IMR-90 (cell line): ENCODE results near the gene CFH. TPM values are rescaled to one million over a fixed set of nuclear protein-coding genes. Genes with fewer than 3 reads are reported as not detected.

ENCODE experiments used
- ATAC-seq: fragments of 200-7000 bp; cut with Tn5 transposase; 2 replicates; pipeline ENCODE4 v1.9.1; 2020; ENCODE audit warnings: low read depth, mild to moderate bottlenecking, moderate library complexity
- BruUV-seq: library from RNA; stranded (reverse); fragments of 400-500 nt; replicated peaks from 2 replicates; lab custom pipeline; 2021; lab: Mats Ljungman, UMichigan
- CTCF ChIA-PET: fragments of 300-600 bp; formaldehyde crosslinking; extraction: SDS; loops from one replicate; lab custom pipeline; 2021; ENCODE audit warnings: antibody characterized with exemption; lab: Yijun Ruan, JAX
- POLR2A ChIA-PET: fragments of 300-600 bp; sonication (Branson Sonifier 250); formaldehyde crosslinking; loops from one replicate; lab custom pipeline; 2022; ENCODE audit warnings: antibody characterized with exemption; ENCODE audit not compliant: unreplicated experiment; lab: Charles Lee
- DNase-seq: peaks from one replicate; pipeline ENCODE4 v3.0.0; 2013
- H2AFZ ChIP-seq: replicated peaks from 2 replicates; pipeline ENCODE3; 2013; ENCODE audit warnings: low read length, mild to moderate bottlenecking; ENCODE audit not compliant: poor library complexity
- H2AK5ac ChIP-seq: 2 replicates; pipeline ENCODE4 v1.6.1; 2013; ENCODE audit warnings: low read depth, low read length, inconsistent platforms
- H2AK9ac ChIP-seq: replicated peaks from 2 replicates; pipeline ENCODE3; 2013; ENCODE audit warnings: mild to moderate bottlenecking, low read depth, low read length, moderate library complexity; ENCODE audit not compliant: poor library complexity
- H2BK120ac ChIP-seq: 2 replicates; pipeline ENCODE4 v1.6.1; 2013; ENCODE audit warnings: low read depth, low read length, inconsistent platforms
- H2BK15ac ChIP-seq: 3 replicates; pipeline ENCODE4 v1.6.1; 2013; ENCODE audit warnings: low read depth, low read length, inconsistent platforms
- H2BK20ac ChIP-seq: 2 replicates; pipeline ENCODE4 v1.6.1; 2013; ENCODE audit warnings: low read depth, mild to moderate bottlenecking, inconsistent platforms, low read length, moderate library complexity
- H2BK5ac ChIP-seq: 2 replicates; pipeline ENCODE4 v1.6.1; 2013; ENCODE audit warnings: mild to moderate bottlenecking, low read depth, low read length, inconsistent platforms; ENCODE audit not compliant: poor library complexity, severe bottlenecking
- H3K14ac ChIP-seq: replicated peaks from 2 replicates; pipeline ENCODE4 v1.6.1; 2013; ENCODE audit warnings: low read depth, low read length, inconsistent platforms
- H3K18ac ChIP-seq: 2 replicates; pipeline ENCODE4 v1.6.1; 2013; ENCODE audit warnings: low read depth, low read length, control low read depth
- H3K23ac ChIP-seq: 2 replicates; pipeline ENCODE4 v1.6.1; 2013; ENCODE audit warnings: low read depth, low read length, inconsistent platforms
- H3K27ac ChIP-seq: 2 replicates; pipeline ENCODE4 v1.5.1; 2013; ENCODE audit warnings: mild to moderate bottlenecking, control low read depth, low read length; ENCODE audit not compliant: insufficient read depth
- H3K27me3 ChIP-seq: 2 replicates; pipeline ENCODE4 v1.6.1; 2013; ENCODE audit warnings: low read length; ENCODE audit not compliant: control insufficient read depth, insufficient read depth
- H3K36me3 ChIP-seq: 2 replicates; pipeline ENCODE4 v1.6.1; 2013; ENCODE audit warnings: low read length, mixed read lengths; ENCODE audit not compliant: control insufficient read depth, insufficient read depth
- H3K4ac ChIP-seq: 2 replicates; pipeline ENCODE4 v1.6.1; 2013; ENCODE audit warnings: low read depth, low read length, inconsistent platforms
- H3K4me1 ChIP-seq: 2 replicates; pipeline ENCODE4 v1.6.1; 2013; ENCODE audit warnings: low read length, mixed read lengths; ENCODE audit not compliant: control insufficient read depth, insufficient read depth
- H3K4me2 ChIP-seq: 2 replicates; pipeline ENCODE4 v1.6.1; 2013; ENCODE audit warnings: low read depth, mild to moderate bottlenecking, control low read depth, low read length, moderate library complexity
- H3K4me3 ChIP-seq: 2 replicates; pipeline ENCODE4 v1.5.1; 2013; ENCODE audit warnings: low read depth, mild to moderate bottlenecking, control low read depth, low read length, moderate library complexity; ENCODE audit not compliant: insufficient read depth
- H3K56ac ChIP-seq: 2 replicates; pipeline ENCODE4 v1.6.1; 2013; ENCODE audit warnings: low read length, inconsistent platforms; ENCODE audit not compliant: insufficient read depth; ENCODE audit errors: extremely low read depth
- H3K79me1 ChIP-seq, 2 experiments: 2 replicates each; pipeline ENCODE4 v1.6.1; 2013; ENCODE audit warnings: low read length in 2 of 2, inconsistent platforms in 1 of 2, low read depth in 1 of 2
- H3K9ac ChIP-seq: 2 replicates; pipeline ENCODE4 v1.6.1; 2013; ENCODE audit warnings: low read depth, low read length, control low read depth
- H3K9me1 ChIP-seq: 2 replicates; pipeline ENCODE4 v1.6.1; 2013; ENCODE audit warnings: low read length, inconsistent platforms; ENCODE audit not compliant: insufficient read depth
- H3K9me3 ChIP-seq: 2 replicates; pipeline ENCODE4 v1.6.1; 2013; ENCODE audit warnings: low read length; ENCODE audit not compliant: control insufficient read depth, insufficient read depth
- H4K20me1 ChIP-seq: 2 replicates; pipeline ENCODE4 v1.6.1; 2013; ENCODE audit warnings: low read length, inconsistent platforms; ENCODE audit not compliant: insufficient read depth
- H4K5ac ChIP-seq: 2 replicates; pipeline ENCODE4 v1.6.1; 2013; ENCODE audit warnings: mild to moderate bottlenecking, low read depth, low read length, control low read depth
- H4K8ac ChIP-seq, 2 experiments: 2 replicates each; pipeline ENCODE4 v1.6.1; 2013; ENCODE audit warnings: low read depth in 2 of 2, low read length in 2 of 2, control low read depth in 1 of 2, inconsistent platforms in 1 of 2
- H4K91ac ChIP-seq: 2 replicates; pipeline ENCODE4 v1.6.1; 2013; ENCODE audit warnings: low read depth, low read length, inconsistent platforms; ENCODE audit not compliant: insufficient read depth
- BHLHE40 ChIP-seq: fragments of 150-350 bp; IDR thresholded peaks from 2 replicates; pipeline ENCODE4 v1.6.1; 2016; ENCODE audit warnings: mild to moderate bottlenecking, low read depth, low read length
- CEBPB ChIP-seq: IDR thresholded peaks from 2 replicates; pipeline ENCODE4 v1.6.1; 2012; ENCODE audit warnings: low read depth, low read length, improper control_type of control experiment
- CHD1 ChIP-seq: IDR thresholded peaks from 2 replicates; pipeline ENCODE4 v1.6.1; 2012; ENCODE audit warnings: low read depth, low read length, improper control_type of control experiment
- CTCF ChIP-seq: conservative IDR thresholded peaks from 2 replicates; pipeline ENCODE4 v1.5.1; 2012; ENCODE audit warnings: mild to moderate bottlenecking, low read depth, low read length, improper control_type of control experiment
- ELK1 ChIP-seq: fragments of 150-350 bp; IDR thresholded peaks from 2 replicates; pipeline ENCODE4 v1.6.1; 2016; ENCODE audit warnings: low read depth, mild to moderate bottlenecking, low read length, moderate library complexity, borderline replicate concordance
- FOS ChIP-seq: fragments of 150-350 bp; IDR thresholded peaks from 2 replicates; pipeline ENCODE4 v1.6.1; 2016; ENCODE audit warnings: low read depth, low read length
- MAFK ChIP-seq: IDR thresholded peaks from 2 replicates; pipeline ENCODE4 v1.6.1; 2012; ENCODE audit warnings: low read depth, low read length, improper control_type of control experiment
- MAZ ChIP-seq: IDR thresholded peaks from 2 replicates; pipeline ENCODE4 v1.6.1; 2012; ENCODE audit warnings: low read depth, mild to moderate bottlenecking, low read length, improper control_type of control experiment, moderate library complexity, borderline replicate concordance
- MXI1 ChIP-seq: IDR thresholded peaks from 2 replicates; pipeline ENCODE4 v1.6.1; 2012; ENCODE audit warnings: low read depth, mild to moderate bottlenecking, low read length, moderate library complexity, borderline replicate concordance
- NFE2L2 ChIP-seq: fragments of 150-350 bp; IDR thresholded peaks from 2 replicates; pipeline ENCODE4 v1.6.1; 2016; ENCODE audit warnings: low read depth, mild to moderate bottlenecking, low read length
- POLR2A ChIP-seq: IDR thresholded peaks from 2 replicates; pipeline ENCODE4 v1.6.1; 2012; ENCODE audit warnings: mild to moderate bottlenecking, low read depth, low read length
- RAD21 ChIP-seq: IDR thresholded peaks from 2 replicates; pipeline ENCODE4 v1.6.1; 2012; ENCODE audit warnings: low read length, improper control_type of control experiment
- RCOR1 ChIP-seq: IDR thresholded peaks from 2 replicates; pipeline ENCODE4 v1.6.1; 2012; ENCODE audit warnings: mild to moderate bottlenecking, low read length, improper control_type of control experiment; ENCODE audit not compliant: insufficient replicate concordance
- RFX5 ChIP-seq: IDR thresholded peaks from 2 replicates; pipeline ENCODE4 v1.8.0; 2012; ENCODE audit warnings: low read depth, mild to moderate bottlenecking, low read length, moderate library complexity
- SMC3 ChIP-seq: fragments of 150-350 bp; IDR thresholded peaks from 2 replicates; pipeline ENCODE4 v1.6.1; 2016; ENCODE audit warnings: low read depth, mild to moderate bottlenecking, antibody characterized with exemption, low read length, moderate library complexity
- USF2 ChIP-seq: fragments of 150-350 bp; IDR thresholded peaks from 2 replicates; pipeline ENCODE4 v1.6.1; 2017; ENCODE audit warnings: mild to moderate bottlenecking, antibody characterized with exemption, low read length, low read depth
- WGBS, 2 experiments: methylation state at CpG; one replicate each; pipeline versions ENCODE4 v1.1.5 to v1.1.7; 2013; ENCODE audit warnings: missing lambda C conversion rate in 2 of 2; ENCODE audit not compliant: insufficient read length in 1 of 2; ENCODE audit errors: extremely low coverage in 2 of 2; 5-methylcytosine and 5-hydroxymethylcytosine counted together
- dilution Hi-C: fragments of 300-500 bp; cut with HindIII; formaldehyde crosslinking; loops from one replicate; pipeline ENCODE4 v1.14.3; 2018; ENCODE audit warnings: low sequenced_read_pairs; ENCODE audit not compliant: unreplicated experiment
- in situ Hi-C: fragments of 300-500 bp; cut with MboI; formaldehyde crosslinking; loops from 3 replicates; pipeline ENCODE4 v1.14.3; 2019; ENCODE audit warnings: low sequenced_read_pairs, inconsistent platforms, mixed read lengths
- intact Hi-C: fragments of 100-400 bp; cut with micrococcal nuclease; formaldehyde crosslinking; loops from 2 replicates; pipeline ENCODE4 v1.10.0; 2022
- polyA plus RNA-seq, 3 experiments: library from polyadenylated mRNA; depleted of rRNA; stranded (reverse); fragments of >200 nt; gene quantifications; 2 replicates each; pipeline ENCODE4 v1.2.3, GENCODE V29; 2012; ENCODE audit warnings: low replicate concordance in 1 of 3
- total RNA-seq: library from RNA; depleted of rRNA; stranded (reverse); fragments of >200 nt; gene quantifications from 2 replicates; pipeline ENCODE4 v1.2.3, GENCODE V29; 2012

The CFH gene
- total and polyA plus RNA-seq, 2 of the 4 experiments (the other 2 are of a cell fraction) = 6.3 to 12.1 TPM

GRCh38 chr1:196661345-196661744 is 9.5 kb downstream of the CFH start:
- intact Hi-C loops (loop anchor here (1.0 to 2.0 kb wide), 3 partner anchors 306 to 513 kb away; no protein-coding TSS in a partner anchor), in situ Hi-C loops (loop anchor here (10.0 kb wide), 3 partner anchors 317 to 517 kb away; no protein-coding TSS in a partner anchor), dilution Hi-C loops (loop anchor here (25.0 kb wide), 1 partner anchor 324 kb away; no protein-coding TSS in a partner anchor)
- no peaks in the 10 kb centered on the region for H3K27me3 ChIP-seq
- H4K5ac ChIP-seq = no peak overlapping the region
- ChIA-PET POLR2A (no interaction called here), CTCF (interaction anchor here (0.6 to 1.6 kb wide), 4 partner anchors 21 to 313 kb away, joined by 3 to 9 read pairs (median 5); no protein-coding TSS in a partner anchor)
- H2AK9ac ChIP-seq = no peak overlapping the region
- H3K27ac ChIP-seq = no peak overlapping the region
- H3K9me3 ChIP-seq = no peaks in the 10 kb centered on the region
- no peak overlapping the region for H2AFZ ChIP-seq
- H3K79me1 ChIP-seq = no peaks in the 10 kb centered on the region
- no peak overlapping the region for H3K18ac ChIP-seq
- H3K9ac ChIP-seq = no peak overlapping the region
- H2BK15ac ChIP-seq = 0 out of 3 replicates have a peak overlapping the region, but pooled peaks have one; percentile 49
- H3K4ac ChIP-seq = no peak overlapping the region
- BruUV-seq = no TSS peak
- H4K20me1 ChIP-seq = no peaks in the 10 kb centered on the region
- no peaks in the 10 kb centered on the region for H3K36me3 ChIP-seq
- no peak overlapping the region for H4K91ac ChIP-seq
- no peak overlapping the region for H2BK5ac ChIP-seq
- H3K14ac ChIP-seq = peak overlapping the region; percentile 25; the same call in 1 of the 2 replicates
- no peak for TF ChIP-seq NFE2L2
- no peak for TF ChIP-seq CHD1
- TF ChIP-seq MAZ = no peak
- no peak for TF ChIP-seq ELK1
- TF ChIP-seq CEBPB = no peak
- no peak for TF ChIP-seq SMC3
- no peak for TF ChIP-seq USF2
- no peak for TF ChIP-seq MAFK
- no peak for TF ChIP-seq MXI1
- TF ChIP-seq RCOR1 = no peak
- TF ChIP-seq CTCF = no peak
- TF ChIP-seq FOS = no peak
- no peak for TF ChIP-seq RFX5
- no peak for TF ChIP-seq BHLHE40
- TF ChIP-seq RAD21 = no peak
- TF ChIP-seq POLR2A = no peak
- H3K4me2 ChIP-seq = no peak overlapping the region
- no CpG with 5 or more reads among the region's 1 CpG for WGBS, 2 experiments
- H3K4me3 ChIP-seq = no peak overlapping the region
- no peaks in the 10 kb centered on the region for H3K4me1 ChIP-seq
- no peak overlapping the region for H2BK120ac ChIP-seq
- peak overlapping the region; percentile 64; the same call in 1 of the 2 replicates for H3K23ac ChIP-seq
- ATAC-seq = no peak
- H2AK5ac ChIP-seq = no peak overlapping the region
- no peak overlapping the region for H3K56ac ChIP-seq
- no peaks in the 10 kb centered on the region; the same call in 1 of the 2 replicates for H3K9me1 ChIP-seq
- no peak overlapping the region for H4K8ac ChIP-seq
- no peak overlapping the region for H2BK20ac ChIP-seq
- DNase-seq = no peak
